Cardiac muscle cell (in vitro differentiated cells and primary cell): ENCODE data around the gene KLF11. TPM values are rescaled to one million over a fixed set of nuclear protein-coding genes. Genes with fewer than 3 reads are reported as not detected.

Experiments used
- DNase-seq, 2 donors: peaks; one replicate each; pipeline versions ENCODE4 v3.0.0 to v3.0.0-alpha.2; 2010 to 2017; ENCODE audit warnings: low read depth in 1 of 2, low spot score in 1 of 2
- H3K27ac ChIP-seq: fragments of 200-600 bp; sonication (generic); 2 replicates; pipeline ENCODE4 v1.5.1; 2016
- H3K27me3 ChIP-seq: fragments of 200-600 bp; sonication (generic); 2 replicates; pipeline ENCODE4 v1.6.0; 2016; ENCODE audit warnings: control low read depth
- H3K36me3 ChIP-seq: fragments of 200-600 bp; sonication (generic); 2 replicates; pipeline ENCODE4 v1.5.1; 2016; ENCODE audit warnings: control low read depth
- H3K4me1 ChIP-seq: fragments of 200-600 bp; sonication (generic); 2 replicates; pipeline ENCODE4 v1.8.1; 2017; ENCODE audit warnings: low read depth, mild to moderate bottlenecking, mixed run types
- H3K4me3 ChIP-seq: fragments of 200-600 bp; sonication (generic); 2 replicates; pipeline ENCODE4 v1.5.1; 2016; ENCODE audit warnings: mild to moderate bottlenecking
- H3K9me3 ChIP-seq: fragments of 200-600 bp; sonication (generic); 2 replicates; pipeline ENCODE4 v1.5.1; 2017; ENCODE audit warnings: low read depth, mild to moderate bottlenecking, control low read depth
- CTCF ChIP-seq: IDR thresholded peaks from 2 replicates; pipeline ENCODE4 v1.5.1; 2012; ENCODE audit warnings: low read depth, mild to moderate bottlenecking, low read length
- polyA plus RNA-seq: library from polyadenylated mRNA; unstranded; fragments of >200 nt; fragmentation: Nextera tagmentation; extraction: Ambion mirVana; gene quantifications from 2 replicates; pipeline ENCODE4 v1.2.1, GENCODE V29; 2016
- total RNA-seq: library from RNA; depleted of rRNA; stranded (reverse); fragments of >200 nt; gene quantifications from 2 replicates; pipeline ENCODE4 v1.2.3, GENCODE V29; 2016

KLF11 gene
- total RNA-seq (11.0 and 11.9 TPM in 2 replicates), polyA plus RNA-seq (13.0 and 14.4 TPM in 2 replicates)

GRCh38 chr2:10043256-10043905, at the start of gene KLF11:
KLF11 (plus strand) TSS chr2:10043550; CDS start chr2:10043717, 167 bp downstream.
- no peak for TF ChIP-seq CTCF
- Histone ChIP-seq H3K27me3 (no peaks in the 10 kb centered on the region), H3K4me3 (peak within 1 kb of the TSS; percentile 81), H3K4me1 (peaks cover 6% of the 10 kb centered on the region), H3K36me3 (peaks cover 8% of the 10 kb centered on the region), H3K27ac (peak within 1 kb of the TSS; percentile 98), H3K9me3 (no peaks in the 10 kb centered on the region)
- DNase-seq: peak; percentile 97

- H3K27ac ChIP-seq: no peak overlapping the region
- no peaks in the 10 kb centered on the region for H3K36me3 ChIP-seq
- TF ChIP-seq CTCF: no peak
- H3K4me3 ChIP-seq: no peak overlapping the region
- no peaks in the 10 kb centered on the region for H3K27me3 ChIP-seq
- no peaks in the 10 kb centered on the region for H3K4me1 ChIP-seq
- no peak for DNase-seq
- no peaks in the 10 kb centered on the region for H3K9me3 ChIP-seq
Observed at GRCh38 chr2:9994462-9994861, 48.9 kb upstream of the KLF11 start.

- Histone ChIP-seq H3K9me3 (no peaks in the 10 kb centered on the region), H3K4me3 (no peak overlapping the region), H3K27ac (no peak overlapping the region), H3K4me1 (no peaks in the 10 kb centered on the region), H3K27me3 (no peaks in the 10 kb centered on the region), H3K36me3 (no peaks in the 10 kb centered on the region)
- no peak for DNase-seq
- TF ChIP-seq CTCF: no peak
Observed at GRCh38 chr2:9995059-9995458, 48.3 kb upstream of the KLF11 start.

GRCh38 chr2:9996321-9996720, 47.0 kb upstream of the KLF11 start:
- no peak for DNase-seq
- no peaks in the 10 kb centered on the region for H3K4me1 ChIP-seq
- H3K36me3 ChIP-seq: no peaks in the 10 kb centered on the region
- H3K4me3 ChIP-seq: no peak overlapping the region
- H3K27me3 ChIP-seq: no peaks in the 10 kb centered on the region
- no peak for TF ChIP-seq CTCF
- H3K9me3 ChIP-seq: no peaks in the 10 kb centered on the region
- no peak overlapping the region for H3K27ac ChIP-seq

GRCh38 chr2:9997936-9998335, 45.4 kb upstream of the KLF11 start:
- Histone ChIP-seq H3K4me3 (no peak overlapping the region), H3K4me1 (no peaks in the 10 kb centered on the region), H3K36me3 (no peaks in the 10 kb centered on the region), H3K9me3 (no peaks in the 10 kb centered on the region), H3K27ac (no peak overlapping the region), H3K27me3 (no peaks in the 10 kb centered on the region)
- TF ChIP-seq CTCF: no peak
- DNase-seq: no peak
